GM23338 (cell line): ENCODE results near the gene UQCRFS1. TPM values are rescaled to one million over a fixed set of nuclear protein-coding genes. Genes with fewer than 3 reads are reported as not detected.
"Not testable (repeated sequence)": the region's sequence is repeated elsewhere in the genome, so short reads cannot be mapped to it uniquely, and the experiment has no call there.

ENCODE experiments used
- ATAC-seq: fragments of 200-7000 bp; cut with Tn5 transposase; 3 replicates; pipeline ENCODE4 v1.9.1; 2020
- DNase-seq: peaks from one replicate; pipeline ENCODE4 v3.0.0-alpha.2; 2015; ENCODE audit warnings: low spot score
- H2AFZ ChIP-seq: fragments of 200-600 bp; sonication (generic); 2 replicates; pipeline ENCODE4 v1.8.0; 2016; ENCODE audit warnings: antibody characterized with exemption, mild to moderate bottlenecking, moderate library complexity
- H3F3A ChIP-seq: fragments of 200-600 bp; sonication (generic); replicated peaks from 2 replicates; pipeline ENCODE4 v1.8.0; 2017; ENCODE audit warnings: antibody characterized with exemption, mixed run types, low read depth
- H3K27ac ChIP-seq: fragments of 200-600 bp; sonication (generic); 2 replicates; pipeline ENCODE4 v1.6.1; 2016; ENCODE audit warnings: low read depth
- H3K27me3 ChIP-seq: fragments of 200-600 bp; sonication (generic); 2 replicates; pipeline ENCODE4 v1.8.0; 2016; ENCODE audit warnings: mild to moderate bottlenecking, mixed run types, moderate library complexity; ENCODE audit not compliant: insufficient read depth
- H3K36me3 ChIP-seq: fragments of 200-600 bp; sonication (generic); 2 replicates; pipeline ENCODE4 v1.8.0; 2016; ENCODE audit warnings: mild to moderate bottlenecking; ENCODE audit not compliant: insufficient read depth
- H3K4me1 ChIP-seq: fragments of 200-600 bp; sonication (generic); 2 replicates; pipeline ENCODE4 v1.8.0; 2016; ENCODE audit warnings: mild to moderate bottlenecking, moderate library complexity; ENCODE audit not compliant: insufficient read depth
- H3K4me2 ChIP-seq: fragments of 200-600 bp; sonication (generic); 2 replicates; pipeline ENCODE4 v1.7.1; 2017; ENCODE audit warnings: mixed run types
- H3K4me3 ChIP-seq: fragments of 200-600 bp; sonication (generic); 2 replicates; pipeline ENCODE4 v1.6.1; 2016; ENCODE audit warnings: mixed run types
- H3K79me2 ChIP-seq: fragments of 200-600 bp; sonication (generic); replicated peaks from 2 replicates; pipeline ENCODE4 v1.8.0; 2017; ENCODE audit warnings: mild to moderate bottlenecking; ENCODE audit not compliant: insufficient read depth
- H3K9me2 ChIP-seq: fragments of 200-600 bp; sonication (generic); 2 replicates; pipeline ENCODE4 v1.8.0; 2017; ENCODE audit not compliant: insufficient read depth
- H4K20me1 ChIP-seq: fragments of 200-600 bp; sonication (generic); replicated peaks from 2 replicates; pipeline ENCODE4 v1.8.0; 2017; ENCODE audit warnings: mild to moderate bottlenecking; ENCODE audit not compliant: insufficient read depth
- H3K27ac Mint-ChIP-seq: 2 replicates; pipeline ENCODE4 v1.8.0; 2020; ENCODE audit warnings: inconsistent platforms, mild to moderate bottlenecking, moderate library complexity, mixed read lengths
- H3K27me3 Mint-ChIP-seq: 3 replicates; pipeline ENCODE4 v1.8.0; 2022; ENCODE audit warnings: low read depth, mild to moderate bottlenecking, moderate library complexity, mixed read lengths, inconsistent platforms; ENCODE audit not compliant: insufficient read depth, poor library complexity
- H3K36me3 Mint-ChIP-seq: 3 replicates; pipeline ENCODE4 v1.8.0; 2021; ENCODE audit warnings: low read depth, mild to moderate bottlenecking, inconsistent platforms, moderate library complexity, mixed read lengths
- H3K4me1 Mint-ChIP-seq: 3 replicates; pipeline ENCODE4 v1.8.0; 2020; ENCODE audit warnings: mild to moderate bottlenecking, inconsistent platforms, mixed read lengths
- H3K4me3 Mint-ChIP-seq: 3 replicates; pipeline ENCODE4 v1.8.0; 2021; ENCODE audit warnings: moderate library complexity, mild to moderate bottlenecking, inconsistent platforms, mixed read lengths
- H3K9me3 Mint-ChIP-seq: 3 replicates; pipeline ENCODE4 v1.8.0; 2020; ENCODE audit warnings: moderate library complexity, mild to moderate bottlenecking, inconsistent platforms, mixed read lengths
- CREB1 ChIP-seq: fragments of 250-450 bp; sonication (Bioruptor Pico); IDR thresholded peaks from 2 replicates; pipeline ENCODE4 v1.5.0; 2020; ENCODE audit warnings: low read depth, mild to moderate bottlenecking, moderate library complexity
- CTCF ChIP-seq, 2 experiments: fragments of 200-600 bp in 1 of 2; sonication (generic) in 1 of 2; conservative IDR thresholded peaks; 2 replicates each; pipeline versions ENCODE4 v1.5.1 to v1.6.1; 2016 to 2017; ENCODE audit warnings: antibody characterized with exemption in 2 of 2, low read depth in 2 of 2, mild to moderate bottlenecking in 2 of 2, moderate library complexity in 1 of 2
- EZH2phosphoT487 ChIP-seq: fragments of 200-600 bp; sonication (generic); IDR thresholded peaks from one replicate; pipeline ENCODE4 v1.8.1; 2018; ENCODE audit warnings: antibody characterized with exemption; ENCODE audit not compliant: unreplicated experiment
- JUNB ChIP-seq: IDR thresholded peaks from one replicate; pipeline ENCODE4 v1.6.1; 2016; ENCODE audit warnings: antibody characterized with exemption; ENCODE audit not compliant: unreplicated experiment
- STAT1 ChIP-seq: IDR thresholded peaks from one replicate; pipeline ENCODE4 v1.6.1; 2016; ENCODE audit warnings: antibody characterized with exemption; ENCODE audit not compliant: unreplicated experiment
- ZNF331 ChIP-seq: fragments of 250-450 bp; sonication (Bioruptor Pico); IDR thresholded peaks from 2 replicates; pipeline ENCODE4 v1.5.0; 2020; ENCODE audit warnings: low read depth, mild to moderate bottlenecking, moderate library complexity
- polyA plus RNA-seq: library from polyadenylated mRNA; unstranded; fragments of >200 nt; fragmentation: Nextera tagmentation; extraction: Ambion mirVana; gene quantifications from 2 replicates; pipeline ENCODE4 v1.2.1, GENCODE V29; 2016
- total RNA-seq: library from RNA; depleted of rRNA; stranded (reverse); fragments of >200 nt; shearing (Covaris generic); gene quantifications from 2 replicates; pipeline ENCODE4 v1.2.3, GENCODE V29; 2014
- TF ChIP-seq, protein P1 (sequence below): IDR thresholded peaks from one replicate; pipeline ENCODE4 v1.6.1; 2018; ENCODE audit warnings: antibody characterized with exemption; ENCODE audit not compliant: unreplicated experiment

The UQCRFS1 gene
- total and polyA plus RNA-seq, 2 experiments from 2014 or later, result 49.4 to 57.6 TPM

DNA sequence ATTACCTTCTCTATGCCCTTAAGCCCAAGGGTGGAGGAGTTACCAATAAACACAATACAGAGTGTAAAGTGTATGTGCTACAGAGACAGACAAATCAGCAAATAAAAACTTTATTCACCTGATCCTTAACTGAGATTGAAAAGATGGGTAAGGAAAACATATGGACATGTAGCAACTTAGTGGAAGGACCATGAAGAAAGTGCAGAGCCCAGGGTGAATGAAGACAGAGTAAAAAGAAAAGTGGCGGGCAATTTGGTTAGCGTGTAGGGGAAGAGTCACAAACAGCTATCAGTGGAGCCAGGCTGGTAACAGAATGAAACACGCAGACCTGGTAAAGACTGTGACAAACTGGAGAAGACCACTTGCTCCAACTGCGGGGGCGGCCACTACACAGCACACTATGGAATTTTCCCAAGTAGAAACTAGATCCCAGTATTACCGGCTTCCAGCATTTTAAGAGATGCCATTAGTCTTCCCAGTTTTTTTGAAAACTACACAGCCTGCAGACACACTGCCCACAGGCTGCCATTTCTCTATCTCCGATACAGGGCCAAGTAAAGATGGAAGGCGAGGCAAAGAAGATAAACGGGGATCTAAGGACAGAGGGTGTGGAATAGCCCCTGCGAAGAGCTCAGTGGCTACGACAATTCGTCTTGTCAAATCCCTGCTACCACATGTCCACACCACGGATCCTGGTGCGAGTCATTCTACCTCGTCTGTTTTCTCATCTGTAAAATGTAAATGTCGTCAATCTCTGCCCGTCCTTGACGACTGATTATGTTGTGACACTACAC, 1.2 kb downstream of the UQCRFS1 start (continued):
- TF ChIP-seq, protein P1, sequence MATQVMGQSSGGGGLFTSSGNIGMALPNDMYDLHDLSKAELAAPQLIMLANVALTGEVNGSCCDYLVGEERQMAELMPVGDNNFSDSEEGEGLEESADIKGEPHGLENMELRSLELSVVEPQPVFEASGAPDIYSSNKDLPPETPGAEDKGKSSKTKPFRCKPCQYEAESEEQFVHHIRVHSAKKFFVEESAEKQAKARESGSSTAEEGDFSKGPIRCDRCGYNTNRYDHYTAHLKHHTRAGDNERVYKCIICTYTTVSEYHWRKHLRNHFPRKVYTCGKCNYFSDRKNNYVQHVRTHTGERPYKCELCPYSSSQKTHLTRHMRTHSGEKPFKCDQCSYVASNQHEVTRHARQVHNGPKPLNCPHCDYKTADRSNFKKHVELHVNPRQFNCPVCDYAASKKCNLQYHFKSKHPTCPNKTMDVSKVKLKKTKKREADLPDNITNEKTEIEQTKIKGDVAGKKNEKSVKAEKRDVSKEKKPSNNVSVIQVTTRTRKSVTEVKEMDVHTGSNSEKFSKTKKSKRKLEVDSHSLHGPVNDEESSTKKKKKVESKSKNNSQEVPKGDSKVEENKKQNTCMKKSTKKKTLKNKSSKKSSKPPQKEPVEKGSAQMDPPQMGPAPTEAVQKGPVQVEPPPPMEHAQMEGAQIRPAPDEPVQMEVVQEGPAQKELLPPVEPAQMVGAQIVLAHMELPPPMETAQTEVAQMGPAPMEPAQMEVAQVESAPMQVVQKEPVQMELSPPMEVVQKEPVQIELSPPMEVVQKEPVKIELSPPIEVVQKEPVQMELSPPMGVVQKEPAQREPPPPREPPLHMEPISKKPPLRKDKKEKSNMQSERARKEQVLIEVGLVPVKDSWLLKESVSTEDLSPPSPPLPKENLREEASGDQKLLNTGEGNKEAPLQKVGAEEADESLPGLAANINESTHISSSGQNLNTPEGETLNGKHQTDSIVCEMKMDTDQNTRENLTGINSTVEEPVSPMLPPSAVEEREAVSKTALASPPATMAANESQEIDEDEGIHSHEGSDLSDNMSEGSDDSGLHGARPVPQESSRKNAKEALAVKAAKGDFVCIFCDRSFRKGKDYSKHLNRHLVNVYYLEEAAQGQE, result no peak
- TF ChIP-seq CTCF (conservative IDR thresholded peaks at IDR 0.05; ENCODE audit: low read depth in 2 of 2) (no peak), STAT1 (no peak), ZNF331 (no peak), EZH2phosphoT487 (no peak), JUNB (no peak), CREB1 (no peak)

GRCh38 chr19:29211041-29211440, 1.9 kb downstream of the UQCRFS1 start:
- H3K27ac ChIP-seq, DNase-seq, H3F3A ChIP-seq, H2AFZ ChIP-seq, H3K27me3 Mint-ChIP-seq, H3K27me3 ChIP-seq, ATAC-seq, H3K9me2 ChIP-seq, H3K36me3 ChIP-seq, H3K27ac Mint-ChIP-seq: not testable (repeated sequence)
- peak overlapping the region; percentile 99 for H3K4me2 ChIP-seq
- Mint-ChIP-seq H3K4me3 (peak overlapping the region; percentile 97), H3K4me1 (peaks cover 37% of the 10 kb centered on the region), H3K9me3 (peaks cover 15% of the 10 kb centered on the region), H3K36me3 (peaks cover 46% of the 10 kb centered on the region)
- H3K4me1 ChIP-seq, result peaks cover 11% of the 10 kb centered on the region
- peaks cover 69% of the 10 kb centered on the region for H3K79me2 ChIP-seq
- H3K4me3 ChIP-seq, result peak overlapping the region; percentile 88
- peaks cover 32% of the 10 kb centered on the region for H4K20me1 ChIP-seq

DNA sequence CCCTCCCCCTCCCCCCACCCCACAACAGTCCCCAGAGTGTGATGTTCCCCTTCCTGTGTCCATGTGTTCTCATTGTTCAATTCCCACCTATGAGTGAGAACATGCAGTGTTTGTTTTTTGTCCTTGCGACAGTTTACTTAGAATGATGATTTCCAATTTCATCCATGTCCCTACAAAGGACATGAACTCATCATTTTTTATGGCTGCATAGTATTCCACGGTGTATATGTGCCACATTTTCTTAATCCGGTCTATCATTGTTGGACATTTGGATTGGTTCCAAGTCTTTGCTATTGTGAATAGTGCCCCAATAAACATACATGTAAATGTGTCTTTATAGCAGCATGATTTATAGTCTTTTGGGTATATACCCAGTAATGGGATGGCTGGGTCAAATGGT, 2.4 kb downstream of the UQCRFS1 start:
- peaks cover 35% of the 10 kb centered on the region for H4K20me1 ChIP-seq
- not testable (repeated sequence) for H3K36me3 ChIP-seq, H3K27me3 ChIP-seq, DNase-seq, H3K4me1 ChIP-seq, H3F3A ChIP-seq, H3K9me2 ChIP-seq, H2AFZ ChIP-seq, H3K27ac ChIP-seq, ATAC-seq, H3K4me3 ChIP-seq, H3K27ac Mint-ChIP-seq, H3K4me2 ChIP-seq, H3K27me3 Mint-ChIP-seq, H3K4me3 Mint-ChIP-seq
- peaks cover 49% of the 10 kb centered on the region for H3K36me3 Mint-ChIP-seq
- H3K79me2 ChIP-seq, result peaks cover 73% of the 10 kb centered on the region
- peaks cover 33% of the 10 kb centered on the region for H3K4me1 Mint-ChIP-seq
- H3K9me3 Mint-ChIP-seq, result peaks cover 15% of the 10 kb centered on the region

GRCh38 chr19:29207403-29208187, 5.4 kb downstream of the UQCRFS1 start:
- H3K27ac ChIP-seq, DNase-seq, H3K4me3 Mint-ChIP-seq, H2AFZ ChIP-seq, H3K4me2 ChIP-seq, H3F3A ChIP-seq, ATAC-seq, H3K4me3 ChIP-seq, H3K27me3 Mint-ChIP-seq, H3K4me1 ChIP-seq, H3K27ac Mint-ChIP-seq, H3K36me3 ChIP-seq, H3K9me2 ChIP-seq, H3K27me3 ChIP-seq: not testable (repeated sequence)
- Mint-ChIP-seq H3K36me3 (peaks cover 49% of the 10 kb centered on the region), H3K4me1 (peaks cover 50% of the 10 kb centered on the region), H3K9me3 (peaks cover 15% of the 10 kb centered on the region)
- Histone ChIP-seq H3K79me2 (peaks cover 75% of the 10 kb centered on the region), H4K20me1 (peaks cover 35% of the 10 kb centered on the region)
